Neural cell (in vitro differentiated cells): ENCODE measurements around the gene SHANK3. TPM values are rescaled to one million over a fixed set of nuclear protein-coding genes. Genes with fewer than 3 reads are reported as not detected.

Source experiments
- H2AFZ ChIP-seq: fragments of 200-600, 300-800 bp; sonication (generic), shearing (Covaris generic); 2 replicates; pipeline ENCODE4 v1.6.0; 2014; ENCODE audit warnings: low read depth, mild to moderate bottlenecking, antibody characterized with exemption, low read length, moderate library complexity
- H3F3A ChIP-seq: fragments of 200-600 bp; shearing (Covaris generic); 2 replicates; pipeline ENCODE4 v1.6.1; 2016; ENCODE audit warnings: mild to moderate bottlenecking, moderate library complexity, mixed read lengths, antibody characterized with exemption, low read length; ENCODE audit not compliant: insufficient read depth, poor library complexity, severe bottlenecking
- H3K27ac ChIP-seq: fragments of 200-600, 300-800 bp; sonication (generic), shearing (Covaris generic); 2 replicates; pipeline ENCODE4 v1.5.1; 2014; ENCODE audit warnings: mild to moderate bottlenecking, low read length, moderate library complexity
- H3K27me3 ChIP-seq: fragments of 300-800, 200-600 bp; sonication (generic), shearing (Covaris generic); 2 replicates; pipeline ENCODE4 v1.6.0; 2014; ENCODE audit warnings: mild to moderate bottlenecking, low read depth, low read length, moderate library complexity; ENCODE audit not compliant: insufficient read depth
- H3K36me3 ChIP-seq: fragments of 300-800, 200-600 bp; sonication (generic), shearing (Covaris generic); 2 replicates; pipeline ENCODE4 v1.5.1; 2014; ENCODE audit warnings: mild to moderate bottlenecking, antibody characterized with exemption, low read length, moderate library complexity; ENCODE audit not compliant: insufficient read depth
- H3K4me2 ChIP-seq: fragments of 300-800, 200-600 bp; sonication (generic), shearing (Covaris generic); 2 replicates; pipeline ENCODE4 v1.6.0; 2014; ENCODE audit warnings: mild to moderate bottlenecking, low read length
- H3K4me3 ChIP-seq: fragments of 300-800, 200-600 bp; sonication (generic), shearing (Covaris generic); 2 replicates; pipeline ENCODE4 v1.5.1; 2014; ENCODE audit warnings: mild to moderate bottlenecking, low read length, moderate library complexity
- H3K79me2 ChIP-seq: fragments of 200-600 bp; shearing (Covaris generic); replicated peaks from 2 replicates; pipeline ENCODE4 v1.6.0; 2014; ENCODE audit warnings: mild to moderate bottlenecking, low read length, moderate library complexity; ENCODE audit not compliant: insufficient read depth
- H3K9ac ChIP-seq: fragments of 300-800, 200-600 bp; sonication (generic), shearing (Covaris generic); 2 replicates; pipeline ENCODE4 v1.6.1; 2016; ENCODE audit warnings: mild to moderate bottlenecking, low read length, mixed read lengths
- H3K9me2 ChIP-seq: fragments of 200-600 bp; shearing (Covaris generic); 2 replicates; pipeline ENCODE4 v1.6.1; 2016; ENCODE audit warnings: mild to moderate bottlenecking, low read length, mixed read lengths; ENCODE audit not compliant: insufficient read depth
- H3K9me3 ChIP-seq: fragments of 200-600, 300-800 bp; sonication (generic), shearing (Covaris generic); 2 replicates; pipeline ENCODE4 v1.6.1; 2016; ENCODE audit warnings: mild to moderate bottlenecking, mixed run types, low read length, moderate library complexity, mixed read lengths
- H4K20me1 ChIP-seq: fragments of 200-600 bp; shearing (Covaris generic); 2 replicates; pipeline ENCODE4 v1.6.1; 2016; ENCODE audit warnings: mild to moderate bottlenecking, mixed run types; ENCODE audit not compliant: insufficient read depth
- EP300 ChIP-seq: fragments of 450-650 bp; conservative IDR thresholded peaks from 2 replicates; pipeline ENCODE4 v1.6.1; 2014; ENCODE audit warnings: antibody characterized with exemption, mild to moderate bottlenecking, moderate library complexity; ENCODE audit not compliant: poor library complexity, severe bottlenecking
- EZH2 ChIP-seq: fragments of 200-600, 300-800 bp; shearing (Covaris generic), sonication (generic); IDR thresholded peaks from 2 replicates; pipeline ENCODE4 v1.6.1; 2014; ENCODE audit warnings: antibody characterized with exemption, low read length, borderline replicate concordance, mild to moderate bottlenecking; ENCODE audit not compliant: insufficient read depth, poor library complexity, severe bottlenecking
- MXI1 ChIP-seq: fragments of 450-650 bp; conservative IDR thresholded peaks from 2 replicates; pipeline ENCODE4 v1.6.1; 2014; ENCODE audit warnings: antibody characterized with exemption, mild to moderate bottlenecking; ENCODE audit not compliant: poor library complexity, severe bottlenecking
- POLR2AphosphoS5 ChIP-seq: IDR thresholded peaks from 2 replicates; pipeline ENCODE4 v1.6.1; 2012
- RAD21 ChIP-seq: fragments of 450-650 bp; conservative IDR thresholded peaks from 2 replicates; pipeline ENCODE4 v1.6.1; 2014; ENCODE audit warnings: antibody characterized with exemption, mild to moderate bottlenecking, moderate library complexity
- SMC3 ChIP-seq: fragments of 450-650 bp; conservative IDR thresholded peaks from 2 replicates; pipeline ENCODE4 v1.6.1; 2014; ENCODE audit warnings: antibody characterized with exemption, mild to moderate bottlenecking, moderate library complexity; ENCODE audit not compliant: poor library complexity
- TAF1 ChIP-seq: IDR thresholded peaks from 2 replicates; pipeline ENCODE4 v1.6.1; 2012; ENCODE audit warnings: low read depth
- polyA plus RNA-seq: library from polyadenylated mRNA; depleted of rRNA; stranded (reverse); fragments of >200 nt; gene quantifications from 2 replicates; pipeline ENCODE4 v1.2.3, GENCODE V29; 2014
- TF ChIP-seq, protein P1 (sequence below): fragments of 450-650 bp; IDR thresholded peaks from 2 replicates; pipeline ENCODE4 v1.5.1; 2014; ENCODE audit warnings: antibody characterized with exemption, mild to moderate bottlenecking, moderate library complexity; ENCODE audit not compliant: poor library complexity, severe bottlenecking
- TF ChIP-seq, protein P2 (sequence below): IDR thresholded peaks from 2 replicates; pipeline ENCODE4 v1.6.1; 2012; ENCODE audit warnings: borderline replicate concordance

The SHANK3 gene
- polyA plus RNA-seq, 1 donor from 2014 or later, result 5.5 TPM

DNA sequence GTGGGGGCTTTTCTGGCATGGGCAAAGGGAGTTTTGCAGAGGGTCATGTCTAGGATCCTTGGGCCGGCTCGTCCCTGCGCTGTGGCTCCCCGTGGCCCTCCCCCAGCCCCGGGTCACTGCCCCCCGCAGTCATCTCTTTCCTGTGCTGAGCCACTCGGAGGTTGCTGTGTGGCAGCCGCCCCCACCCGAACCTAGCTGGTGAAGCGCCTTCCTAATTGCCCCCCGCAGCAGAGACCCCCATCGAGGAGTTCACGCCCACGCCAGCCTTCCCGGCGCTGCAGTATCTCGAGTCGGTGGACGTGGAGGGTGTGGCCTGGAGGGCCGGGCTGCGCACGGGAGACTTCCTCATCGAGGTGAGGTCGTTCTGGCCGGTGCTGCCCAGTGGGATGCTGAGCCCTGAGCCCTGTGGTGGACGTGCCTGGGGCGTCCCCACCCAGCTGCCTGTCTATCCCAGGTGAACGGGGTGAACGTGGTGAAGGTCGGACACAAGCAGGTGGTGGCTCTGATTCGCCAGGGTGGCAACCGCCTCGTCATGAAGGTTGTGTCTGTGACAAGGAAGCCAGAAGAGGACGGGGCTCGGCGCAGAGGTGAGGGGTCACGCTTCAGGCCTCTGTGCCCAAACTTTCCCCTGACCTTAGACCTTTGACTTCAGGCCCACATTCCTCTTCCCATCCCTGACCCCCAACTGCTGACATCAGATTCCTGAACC lies 32.0 kb downstream of the SHANK3 start:
- peaks cover under 1% of the 10 kb centered on the region for H3K36me3 ChIP-seq
- no peaks in the 10 kb centered on the region for H3F3A ChIP-seq
- peak overlapping the region; percentile 80 for H3K9ac ChIP-seq
- H3K9me2 ChIP-seq, result no peaks in the 10 kb centered on the region
- no peak overlapping the region for H2AFZ ChIP-seq
- TF ChIP-seq POLR2AphosphoS5, result no peak
- TF ChIP-seq, protein P1, sequence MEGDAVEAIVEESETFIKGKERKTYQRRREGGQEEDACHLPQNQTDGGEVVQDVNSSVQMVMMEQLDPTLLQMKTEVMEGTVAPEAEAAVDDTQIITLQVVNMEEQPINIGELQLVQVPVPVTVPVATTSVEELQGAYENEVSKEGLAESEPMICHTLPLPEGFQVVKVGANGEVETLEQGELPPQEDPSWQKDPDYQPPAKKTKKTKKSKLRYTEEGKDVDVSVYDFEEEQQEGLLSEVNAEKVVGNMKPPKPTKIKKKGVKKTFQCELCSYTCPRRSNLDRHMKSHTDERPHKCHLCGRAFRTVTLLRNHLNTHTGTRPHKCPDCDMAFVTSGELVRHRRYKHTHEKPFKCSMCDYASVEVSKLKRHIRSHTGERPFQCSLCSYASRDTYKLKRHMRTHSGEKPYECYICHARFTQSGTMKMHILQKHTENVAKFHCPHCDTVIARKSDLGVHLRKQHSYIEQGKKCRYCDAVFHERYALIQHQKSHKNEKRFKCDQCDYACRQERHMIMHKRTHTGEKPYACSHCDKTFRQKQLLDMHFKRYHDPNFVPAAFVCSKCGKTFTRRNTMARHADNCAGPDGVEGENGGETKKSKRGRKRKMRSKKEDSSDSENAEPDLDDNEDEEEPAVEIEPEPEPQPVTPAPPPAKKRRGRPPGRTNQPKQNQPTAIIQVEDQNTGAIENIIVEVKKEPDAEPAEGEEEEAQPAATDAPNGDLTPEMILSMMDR, result no peak
- TF ChIP-seq EP300, result no peak
- no peak for TF ChIP-seq SMC3
- TF ChIP-seq MXI1, result no peak
- TF ChIP-seq EZH2, result no peak
- no peak for TF ChIP-seq TAF1
- TF ChIP-seq RAD21, result no peak
- TF ChIP-seq, protein P2, sequence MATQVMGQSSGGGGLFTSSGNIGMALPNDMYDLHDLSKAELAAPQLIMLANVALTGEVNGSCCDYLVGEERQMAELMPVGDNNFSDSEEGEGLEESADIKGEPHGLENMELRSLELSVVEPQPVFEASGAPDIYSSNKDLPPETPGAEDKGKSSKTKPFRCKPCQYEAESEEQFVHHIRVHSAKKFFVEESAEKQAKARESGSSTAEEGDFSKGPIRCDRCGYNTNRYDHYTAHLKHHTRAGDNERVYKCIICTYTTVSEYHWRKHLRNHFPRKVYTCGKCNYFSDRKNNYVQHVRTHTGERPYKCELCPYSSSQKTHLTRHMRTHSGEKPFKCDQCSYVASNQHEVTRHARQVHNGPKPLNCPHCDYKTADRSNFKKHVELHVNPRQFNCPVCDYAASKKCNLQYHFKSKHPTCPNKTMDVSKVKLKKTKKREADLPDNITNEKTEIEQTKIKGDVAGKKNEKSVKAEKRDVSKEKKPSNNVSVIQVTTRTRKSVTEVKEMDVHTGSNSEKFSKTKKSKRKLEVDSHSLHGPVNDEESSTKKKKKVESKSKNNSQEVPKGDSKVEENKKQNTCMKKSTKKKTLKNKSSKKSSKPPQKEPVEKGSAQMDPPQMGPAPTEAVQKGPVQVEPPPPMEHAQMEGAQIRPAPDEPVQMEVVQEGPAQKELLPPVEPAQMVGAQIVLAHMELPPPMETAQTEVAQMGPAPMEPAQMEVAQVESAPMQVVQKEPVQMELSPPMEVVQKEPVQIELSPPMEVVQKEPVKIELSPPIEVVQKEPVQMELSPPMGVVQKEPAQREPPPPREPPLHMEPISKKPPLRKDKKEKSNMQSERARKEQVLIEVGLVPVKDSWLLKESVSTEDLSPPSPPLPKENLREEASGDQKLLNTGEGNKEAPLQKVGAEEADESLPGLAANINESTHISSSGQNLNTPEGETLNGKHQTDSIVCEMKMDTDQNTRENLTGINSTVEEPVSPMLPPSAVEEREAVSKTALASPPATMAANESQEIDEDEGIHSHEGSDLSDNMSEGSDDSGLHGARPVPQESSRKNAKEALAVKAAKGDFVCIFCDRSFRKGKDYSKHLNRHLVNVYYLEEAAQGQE, result no peak
- no peaks in the 10 kb centered on the region for H3K27me3 ChIP-seq
- no peaks in the 10 kb centered on the region for H4K20me1 ChIP-seq
- H3K79me2 ChIP-seq, result peaks cover 9% of the 10 kb centered on the region
- peak overlapping the region; percentile 75 for H3K4me3 ChIP-seq
- peak overlapping the region; percentile 78 for H3K27ac ChIP-seq
- H3K4me2 ChIP-seq, result no peak overlapping the region
- H3K9me3 ChIP-seq, result no peaks in the 10 kb centered on the region

- Histone ChIP-seq H3K9me2 (no peaks in the 10 kb centered on the region), H3F3A (no peaks in the 10 kb centered on the region), H4K20me1 (no peaks in the 10 kb centered on the region), H3K9me3 (no peaks in the 10 kb centered on the region), H3K27ac (peak overlapping the region; percentile 78), H3K79me2 (peaks cover 9% of the 10 kb centered on the region), H3K9ac (peak overlapping the region; percentile 80), H3K4me3 (peak overlapping the region; percentile 75), H3K4me2 (no peak overlapping the region), H2AFZ (no peak overlapping the region), H3K36me3 (peaks cover 4% of the 10 kb centered on the region), H3K27me3 (no peaks in the 10 kb centered on the region)
- TF ChIP-seq RAD21 (peak; percentile 48), EZH2 (no peak), SMC3 (peak; percentile 55), MXI1 (peak; percentile 78), POLR2AphosphoS5 (peak; percentile 77), TAF1 (peak; percentile 29), EP300 (peak; percentile 70)
- TF ChIP-seq, protein P1, result no peak
- TF ChIP-seq, protein P2, result peak; percentile 31
These were observed 32.6 kb downstream of the SHANK3 start for GRCh38 chr22:50705219-50705691.
